WTC11 (cell line): ENCODE measurements around the gene TAOK3. TPM values are rescaled to one million over a fixed set of nuclear protein-coding genes. Genes with fewer than 3 reads are reported as not detected.
"Not testable (repeated sequence)": the region's sequence is repeated elsewhere in the genome, so short reads cannot be mapped to it uniquely, and the experiment has no call there.

ENCODE experiments used
- ATAC-seq: fragments of 200-7000 bp; cut with Tn5 transposase; 2 replicates; pipeline ENCODE4 v1.10.0; 2021; ENCODE audit warnings: mild to moderate bottlenecking, moderate library complexity
- CTCF ChIA-PET: fragments of 300-600 bp; sonication (Branson Sonifier 250); formaldehyde crosslinking; loops from one replicate; lab custom pipeline; 2021; ENCODE audit warnings: antibody characterized with exemption; lab: Charles Lee
- POLR2A ChIA-PET: fragments of 350-600 bp; sonication (Branson Sonifier 250); formaldehyde crosslinking; loops from one replicate; lab custom pipeline; 2021; ENCODE audit warnings: antibody characterized with exemption; lab: Charles Lee
- DNase-seq: peaks from one replicate; pipeline ENCODE4 v3.0.0; 2021; ENCODE audit warnings: low spot score
- H3K27ac Mint-ChIP-seq: 2 replicates; pipeline ENCODE4 v1.8.0; 2021; ENCODE audit warnings: mixed read lengths
- H3K27me3 Mint-ChIP-seq: 2 replicates; pipeline ENCODE4 v1.8.0; 2021; ENCODE audit warnings: low read depth, mild to moderate bottlenecking, moderate library complexity, mixed read lengths
- H3K36me3 Mint-ChIP-seq: 2 replicates; pipeline ENCODE4 v1.8.0; 2021; ENCODE audit warnings: mixed read lengths
- H3K4me1 Mint-ChIP-seq: 2 replicates; pipeline ENCODE4 v1.8.0; 2022; ENCODE audit warnings: mixed read lengths
- H3K4me3 Mint-ChIP-seq: 2 replicates; pipeline ENCODE4 v1.8.0; 2021; ENCODE audit warnings: mild to moderate bottlenecking, moderate library complexity, mixed read lengths
- H3K9me3 Mint-ChIP-seq: 2 replicates; pipeline ENCODE4 v1.8.0; 2021; ENCODE audit warnings: mixed read lengths
- ATF1 ChIP-seq: sonication (generic); formaldehyde crosslinking; IDR thresholded peaks from 2 replicates; pipeline ENCODE4 v1.8.1; 2023; ENCODE audit warnings: mild to moderate bottlenecking, moderate library complexity, missing genetic modification reagents
- ATF6 ChIP-seq: sonication (generic); formaldehyde crosslinking; IDR thresholded peaks from 2 replicates; pipeline ENCODE4 v1.8.1; 2023; ENCODE audit warnings: mild to moderate bottlenecking, missing genetic modification reagents
- ETV6 ChIP-seq: sonication (generic); formaldehyde crosslinking; IDR thresholded peaks from 2 replicates; pipeline ENCODE4 v1.8.1; 2022; ENCODE audit warnings: mild to moderate bottlenecking, missing genetic modification reagents
- FOXK1 ChIP-seq: sonication (generic); formaldehyde crosslinking; IDR thresholded peaks from 2 replicates; pipeline ENCODE4 v1.8.0; 2022; ENCODE audit warnings: mild to moderate bottlenecking, moderate library complexity, missing genetic modification reagents
- FOXP1 ChIP-seq: sonication (generic); formaldehyde crosslinking; IDR thresholded peaks from 2 replicates; pipeline ENCODE4 v1.8.0; 2022; ENCODE audit warnings: missing genetic modification reagents, mild to moderate bottlenecking, moderate library complexity, borderline replicate concordance
- GRHL2 ChIP-seq: fragments of 250-450 bp; sonication (Bioruptor Pico); IDR thresholded peaks from 2 replicates; pipeline ENCODE4 v1.8.0; 2022; ENCODE audit warnings: mild to moderate bottlenecking, moderate library complexity; ENCODE audit not compliant: insufficient replicate concordance, severe bottlenecking
- RORB ChIP-seq: fragments of 250-450 bp; sonication (Bioruptor Pico); IDR thresholded peaks from 2 replicates; pipeline ENCODE4 v1.9.0; 2021; ENCODE audit warnings: mild to moderate bottlenecking
- ZBTB21 ChIP-seq: sonication (generic); formaldehyde crosslinking; IDR thresholded peaks from 2 replicates; pipeline ENCODE4 v1.8.1; 2023; ENCODE audit warnings: mild to moderate bottlenecking, missing genetic modification reagents, borderline replicate concordance
- ZNF138 ChIP-seq: sonication (generic); formaldehyde crosslinking; conservative IDR thresholded peaks from 2 replicates; pipeline ENCODE4 v1.8.1; 2022; ENCODE audit warnings: mild to moderate bottlenecking, moderate library complexity, missing genetic modification reagents
- ZNF317 ChIP-seq: sonication (generic); formaldehyde crosslinking; IDR thresholded peaks from 2 replicates; pipeline ENCODE4 v1.8.1; 2023; ENCODE audit warnings: low read depth, mild to moderate bottlenecking, moderate library complexity, missing genetic modification reagents, borderline replicate concordance
- ZNF512 ChIP-seq: sonication (generic); formaldehyde crosslinking; IDR thresholded peaks from 2 replicates; pipeline ENCODE4 v1.8.1; 2022; ENCODE audit warnings: missing genetic modification reagents, borderline replicate concordance
- total RNA-seq: library from RNA; stranded (reverse); gene quantifications from 3 replicates; pipeline ENCODE4 v1.2.3, GENCODE V29; 2021
- TF ChIP-seq, protein P1 (sequence below): sonication (generic); formaldehyde crosslinking; IDR thresholded peaks from 2 replicates; pipeline ENCODE4 v1.8.1; 2023; ENCODE audit warnings: mild to moderate bottlenecking, missing genetic modification reagents, borderline replicate concordance

Gene TAOK3
- total RNA-seq, 1 experiment from 2014 or later, result 13.0 TPM

DNA sequence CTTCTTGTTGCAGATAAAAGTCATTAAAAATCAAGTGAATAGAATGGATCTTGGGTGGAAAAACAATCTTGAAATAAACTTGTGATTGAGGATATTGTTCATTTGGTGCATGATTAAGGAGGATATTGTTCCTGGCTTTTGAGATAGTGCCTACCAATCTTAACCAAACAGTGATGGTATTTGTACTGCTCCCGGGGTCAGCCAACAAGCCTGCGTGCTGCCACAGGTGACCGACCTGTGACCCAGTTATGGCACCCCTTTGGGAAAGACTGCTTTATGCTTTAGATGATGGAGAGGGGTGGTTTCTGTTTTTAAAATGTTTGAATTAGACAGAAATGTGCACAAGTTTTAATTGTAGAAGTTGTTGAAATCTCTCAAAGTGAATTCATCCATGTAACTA, 45.2 kb upstream of the TAOK3 start:
- Mint-ChIP-seq H3K27ac (no peak overlapping the region), H3K27me3 (no peaks in the 10 kb centered on the region; the same call in 1 of the 2 replicates), H3K4me3 (no peak overlapping the region), H3K4me1 (no peaks in the 10 kb centered on the region)
- ATAC-seq, result no peak
- CTCF ChIA-PET, result no interaction called here
- POLR2A ChIA-PET, result no interaction called here
- no peak for DNase-seq
- TF ChIP-seq ATF1 (CRISPR knock-in tag) (no peak), ZNF512 (CRISPR knock-in tag) (no peak), FOXK1 (CRISPR knock-in tag) (no peak), ZBTB21 (CRISPR knock-in tag) (no peak), GRHL2 (CRISPR knock-in tag) (no peak), FOXP1 (no peak), ZNF138 (no peak), RORB (CRISPR knock-in tag) (no peak), ETV6 (CRISPR knock-in tag) (no peak)
- TF ChIP-seq, protein P1, sequence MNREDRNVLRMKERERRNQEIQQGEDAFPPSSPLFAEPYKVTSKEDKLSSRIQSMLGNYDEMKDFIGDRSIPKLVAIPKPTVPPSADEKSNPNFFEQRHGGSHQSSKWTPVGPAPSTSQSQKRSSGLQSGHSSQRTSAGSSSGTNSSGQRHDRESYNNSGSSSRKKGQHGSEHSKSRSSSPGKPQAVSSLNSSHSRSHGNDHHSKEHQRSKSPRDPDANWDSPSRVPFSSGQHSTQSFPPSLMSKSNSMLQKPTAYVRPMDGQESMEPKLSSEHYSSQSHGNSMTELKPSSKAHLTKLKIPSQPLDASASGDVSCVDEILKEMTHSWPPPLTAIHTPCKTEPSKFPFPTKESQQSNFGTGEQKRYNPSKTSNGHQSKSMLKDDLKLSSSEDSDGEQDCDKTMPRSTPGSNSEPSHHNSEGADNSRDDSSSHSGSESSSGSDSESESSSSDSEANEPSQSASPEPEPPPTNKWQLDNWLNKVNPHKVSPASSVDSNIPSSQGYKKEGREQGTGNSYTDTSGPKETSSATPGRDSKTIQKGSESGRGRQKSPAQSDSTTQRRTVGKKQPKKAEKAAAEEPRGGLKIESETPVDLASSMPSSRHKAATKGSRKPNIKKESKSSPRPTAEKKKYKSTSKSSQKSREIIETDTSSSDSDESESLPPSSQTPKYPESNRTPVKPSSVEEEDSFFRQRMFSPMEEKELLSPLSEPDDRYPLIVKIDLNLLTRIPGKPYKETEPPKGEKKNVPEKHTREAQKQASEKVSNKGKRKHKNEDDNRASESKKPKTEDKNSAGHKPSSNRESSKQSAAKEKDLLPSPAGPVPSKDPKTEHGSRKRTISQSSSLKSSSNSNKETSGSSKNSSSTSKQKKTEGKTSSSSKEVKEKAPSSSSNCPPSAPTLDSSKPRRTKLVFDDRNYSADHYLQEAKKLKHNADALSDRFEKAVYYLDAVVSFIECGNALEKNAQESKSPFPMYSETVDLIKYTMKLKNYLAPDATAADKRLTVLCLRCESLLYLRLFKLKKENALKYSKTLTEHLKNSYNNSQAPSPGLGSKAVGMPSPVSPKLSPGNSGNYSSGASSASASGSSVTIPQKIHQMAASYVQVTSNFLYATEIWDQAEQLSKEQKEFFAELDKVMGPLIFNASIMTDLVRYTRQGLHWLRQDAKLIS, result no peak
- TF ChIP-seq, all 79 proteins: peak for 0
- no peaks in the 10 kb centered on the region for H3K9me3 Mint-ChIP-seq
- H3K36me3 Mint-ChIP-seq, result peaks cover 48% of the 10 kb centered on the region

DNA sequence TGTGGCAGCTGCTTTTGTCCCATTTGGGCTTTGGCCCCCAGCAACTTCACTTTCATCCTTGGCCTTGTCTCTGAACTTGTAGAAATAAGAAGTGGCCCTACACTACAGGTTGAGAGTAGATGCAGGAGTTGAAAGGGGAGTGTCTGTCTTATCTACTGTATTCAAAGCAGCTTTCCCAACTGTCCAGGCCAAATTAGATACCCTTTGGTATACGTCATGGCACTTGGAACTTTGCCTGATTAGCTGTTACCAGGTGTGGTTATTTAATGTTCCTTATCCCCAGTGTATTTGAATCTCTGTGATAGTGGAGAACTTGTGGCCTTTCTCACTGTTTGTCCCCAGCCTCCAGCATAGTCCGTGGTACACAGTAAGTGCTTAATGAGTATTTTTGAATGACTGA, 37.1 kb upstream of the TAOK3 start:
- Mint-ChIP-seq H3K27me3 (no peaks in the 10 kb centered on the region), H3K4me1 (no peaks in the 10 kb centered on the region), H3K4me3 (no peak overlapping the region), H3K9me3 (no peaks in the 10 kb centered on the region), H3K36me3 (peaks cover 76% of the 10 kb centered on the region), H3K27ac (no peak overlapping the region)
- DNase-seq (no peak), ATAC-seq (no peak)
- TF ChIP-seq ATF6 (CRISPR knock-in tag), result no peak
- no peak for TF ChIP-seq ZNF317
- TF ChIP-seq FOXK1 (CRISPR knock-in tag), result no peak
- ChIA-PET CTCF (interaction anchor here (0.8 kb wide), 1 partner anchor 34 kb away, joined by 3 read pairs; the partner anchor contains the start of gene SUDS3), POLR2A (interaction anchor here (0.5 to 0.6 kb wide), 2 partner anchors 59 to 166 kb away, joined by 3 to 7 read pairs; no protein-coding TSS in a partner anchor)

DNA sequence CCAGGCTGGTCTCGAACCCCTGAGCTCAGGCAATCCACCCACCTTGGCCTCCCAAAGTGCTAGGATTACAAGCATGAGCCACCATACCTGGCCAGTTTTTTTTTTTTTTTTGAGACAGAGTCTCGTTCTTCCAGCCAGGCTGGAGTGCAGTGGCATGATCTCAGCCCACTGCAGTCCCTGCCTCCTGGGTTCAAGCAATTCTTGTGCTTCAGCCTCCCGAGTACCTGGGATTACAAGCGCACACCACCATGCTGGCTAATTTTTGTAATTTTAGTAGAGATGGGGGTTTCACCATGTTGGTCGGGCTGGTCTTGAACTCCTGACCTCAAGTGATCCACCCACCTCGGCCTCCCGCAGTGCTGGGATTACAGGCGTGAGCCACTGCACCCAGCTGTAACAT, 35.5 kb upstream of the TAOK3 start:
- H3K9me3 Mint-ChIP-seq, POLR2A ChIA-PET, H3K27me3 Mint-ChIP-seq, DNase-seq, H3K4me3 Mint-ChIP-seq, H3K4me1 Mint-ChIP-seq, ATAC-seq: not testable (repeated sequence)
- Mint-ChIP-seq H3K27ac (peak overlapping the region; percentile 78; the same call in 1 of the 2 replicates), H3K36me3 (peaks cover 75% of the 10 kb centered on the region)
- CTCF ChIA-PET, result interaction anchor here (0.7 kb wide), 1 partner anchor 128 kb away, joined by 4 read pairs; no protein-coding TSS in a partner anchor
